Amniotic stem cell (primary cell): ENCODE data around the gene SDHAF2.
"Not testable (repeated sequence)": the region's sequence is repeated elsewhere in the genome, so short reads cannot be mapped to it uniquely, and the experiment has no call there.

Experiments
- DNase-seq: peaks from one replicate; lab custom pipeline; 2025; lab: John Stamatoyannopoulos, UW

Gene SDHAF2

GRCh38 chr11:61429691-61430582, at the start of gene SDHAF2, which contains the start of gene CPSF7:
Gene SDHAF2 (plus strand): TSS chr11:61430124. CDS start chr11:61430147, 23 bp downstream.
Gene CPSF7 (minus strand): TSS chr11:61429975. CDS start chr11:61429235, 740 bp downstream.
- DNase-seq: peak; percentile 88

DNA sequence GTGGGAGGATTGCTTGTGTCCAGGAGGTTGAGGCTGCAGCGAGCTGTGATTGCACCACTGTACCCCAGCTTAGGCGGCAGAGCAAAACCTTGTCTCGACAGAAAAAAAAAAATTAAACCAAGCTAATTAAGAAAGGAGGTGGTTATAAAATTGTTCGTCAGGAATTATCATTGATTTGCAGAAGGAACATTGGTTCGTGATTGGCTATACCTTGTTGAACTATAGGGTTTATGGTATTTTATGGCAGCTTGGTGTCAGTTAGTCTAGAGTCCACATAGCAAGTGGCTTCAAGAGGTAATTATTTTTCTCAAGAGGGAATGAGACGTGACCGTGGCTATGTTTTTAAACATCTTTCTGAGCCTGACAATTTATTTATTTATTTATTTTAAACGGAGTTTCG, 49.0 kb upstream of the SDHAF2 start:
- no peak for DNase-seq

- DNase-seq: not testable (repeated sequence)
Observed at GRCh38 chr11:61383859-61384258, 46.1 kb upstream of the SDHAF2 start.

DNA sequence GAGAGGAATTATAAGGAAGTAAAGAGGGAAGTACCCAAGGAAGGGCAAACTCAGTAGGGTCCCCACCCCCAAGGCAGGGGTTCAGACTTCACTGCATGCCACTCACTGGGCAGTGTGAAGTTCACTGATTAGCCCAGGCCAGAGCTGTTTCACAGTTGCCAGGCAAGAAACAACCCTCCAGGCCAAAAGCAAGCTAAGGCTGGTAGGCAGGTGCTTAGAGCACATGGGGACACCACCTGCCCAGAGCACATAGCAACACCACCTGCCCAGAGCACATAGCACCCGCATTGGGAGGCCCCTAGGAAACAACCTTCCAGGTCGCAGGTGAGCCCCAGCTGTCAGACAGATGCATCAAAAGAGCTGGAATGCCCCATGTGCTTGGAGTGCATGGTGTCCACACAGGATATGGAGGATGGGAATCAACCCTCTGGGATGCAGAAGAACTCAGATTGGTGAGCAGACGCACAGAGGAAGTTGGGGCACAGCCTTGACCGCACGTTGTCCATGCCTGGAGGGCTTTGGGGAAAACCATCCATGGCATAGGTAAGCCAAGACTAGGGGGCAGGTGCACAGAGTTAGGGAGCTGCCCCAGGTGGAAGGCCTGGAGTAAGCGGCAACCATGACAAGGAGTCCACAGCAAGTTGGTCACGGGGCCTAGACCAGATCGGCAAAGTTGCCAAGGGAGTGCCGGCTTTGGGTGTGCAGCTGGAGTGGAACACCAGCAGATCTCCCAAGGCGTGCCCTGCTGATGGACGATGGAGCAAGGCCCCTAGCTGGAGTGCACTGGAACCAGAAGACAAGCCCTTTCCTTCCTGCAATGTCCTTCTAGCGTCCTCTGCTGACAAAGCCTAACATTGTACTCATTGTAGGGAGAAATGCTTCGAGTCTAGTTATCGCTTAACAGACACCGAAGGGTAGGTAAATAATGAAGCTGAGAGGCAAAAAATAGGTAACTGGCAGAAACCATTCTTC, 45.4 kb upstream of the SDHAF2 start:
- no peak for DNase-seq

DNA sequence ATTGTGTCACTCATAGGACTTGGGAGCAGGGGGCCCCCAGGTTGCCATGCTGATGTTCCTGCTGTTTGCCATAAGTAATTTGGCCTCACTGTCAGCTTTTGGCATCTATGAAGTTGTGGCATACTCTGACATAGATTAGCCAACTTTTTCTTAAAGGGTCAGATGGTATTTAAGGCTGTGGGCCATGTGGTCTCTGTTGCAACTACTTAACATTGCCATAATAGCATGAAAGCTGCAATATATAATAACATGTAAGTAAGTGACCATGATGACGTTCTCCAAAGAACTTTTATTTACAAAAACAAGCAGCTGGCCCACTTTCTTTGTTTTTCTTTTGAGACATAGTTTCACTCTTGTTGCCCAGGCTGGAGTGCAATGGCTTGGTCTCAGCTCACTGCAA, 39.8 kb upstream of the SDHAF2 start:
- DNase-seq: no peak

GRCh38 chr11:61392981-61393595, 36.8 kb upstream of the SDHAF2 start:
- DNase-seq: no peak

DNA sequence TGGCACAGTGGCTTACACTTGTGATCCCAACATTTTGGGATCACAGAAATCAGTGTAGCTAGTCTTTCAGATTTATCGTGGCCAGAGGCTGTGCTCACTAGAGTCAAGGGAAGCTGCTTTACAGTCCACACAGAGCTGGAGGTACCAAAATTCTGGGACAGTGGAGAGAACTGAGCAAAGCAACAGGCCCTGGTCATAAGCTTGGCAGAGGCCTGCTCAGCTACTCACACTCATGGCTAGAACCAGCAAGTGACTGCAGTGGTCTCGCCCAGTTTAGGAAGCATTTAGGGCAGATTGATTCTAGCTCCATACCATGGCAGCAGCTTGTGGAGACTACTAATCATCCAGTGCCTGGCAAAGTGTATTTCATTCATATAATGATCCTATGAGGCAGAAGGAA, 28.8 kb upstream of the SDHAF2 start:
- DNase-seq: no peak

- DNase-seq: no peak
Observed at GRCh38 chr11:61401573-61401972, 28.4 kb upstream of the SDHAF2 start.

- no peak for DNase-seq
Observed at GRCh38 chr11:61403658-61404057, 26.3 kb upstream of the SDHAF2 start.

GRCh38 chr11:61404103-61404502, 25.8 kb upstream of the SDHAF2 start:
- no peak for DNase-seq

GRCh38 chr11:61404641-61405040, 25.3 kb upstream of the SDHAF2 start:
- no peak for DNase-seq

DNA sequence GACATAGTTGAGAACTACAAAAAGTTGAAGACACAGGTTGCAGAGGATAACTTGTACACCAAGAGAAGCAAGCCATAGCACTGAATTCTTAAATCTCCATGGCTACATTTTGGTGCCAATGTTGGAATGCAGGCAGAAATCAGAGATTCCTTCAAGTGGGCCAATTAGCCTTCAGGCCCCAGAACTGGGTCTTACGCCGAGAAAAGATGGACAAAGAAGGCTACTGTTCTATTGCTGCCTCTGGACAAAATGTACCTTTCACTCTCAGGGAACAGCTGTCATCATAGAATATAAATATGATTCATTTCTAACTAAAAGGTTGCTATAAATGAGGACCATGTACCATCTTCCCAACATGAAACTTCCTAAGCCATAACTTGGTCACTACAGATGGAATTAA, 23.9 kb upstream of the SDHAF2 start:
- DNase-seq: no peak

DNA sequence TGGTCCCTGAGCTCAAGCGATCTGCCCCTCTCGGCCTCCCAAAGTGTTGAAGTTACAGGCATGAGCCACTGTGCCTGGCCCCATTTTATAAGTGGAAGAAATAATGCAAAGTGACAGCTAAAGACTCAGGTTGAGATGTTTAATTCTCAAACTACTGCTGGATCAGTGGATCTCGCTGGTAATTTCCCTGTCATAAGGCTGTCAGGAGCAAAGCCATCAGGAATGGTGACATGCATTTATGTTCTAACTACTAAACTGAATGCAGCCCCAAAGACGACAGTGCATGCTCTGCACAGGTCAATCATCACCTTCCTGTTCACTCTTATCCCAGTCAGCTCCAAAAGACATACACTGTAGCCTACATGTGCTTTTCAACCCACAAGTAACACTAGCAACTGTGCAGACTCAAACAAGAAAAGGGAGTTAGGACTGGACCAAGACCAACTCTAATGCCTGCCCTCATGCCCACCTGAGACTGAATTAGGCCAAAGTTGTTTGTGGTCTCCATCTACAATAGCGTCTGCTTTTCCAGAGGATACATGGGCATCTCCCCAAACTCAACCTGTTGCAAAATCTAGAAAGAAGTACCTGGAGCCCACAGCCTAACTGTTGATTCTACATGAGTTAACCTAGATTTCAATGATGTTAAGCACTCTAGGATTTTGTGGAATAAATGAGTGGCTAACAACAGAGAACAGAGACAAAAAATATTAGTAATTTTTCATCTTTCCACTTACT, 22.8 kb upstream of the SDHAF2 start:
- DNase-seq: no peak

GRCh38 chr11:61411589-61411988, 18.3 kb upstream of the SDHAF2 start:
- DNase-seq: no peak

DNA sequence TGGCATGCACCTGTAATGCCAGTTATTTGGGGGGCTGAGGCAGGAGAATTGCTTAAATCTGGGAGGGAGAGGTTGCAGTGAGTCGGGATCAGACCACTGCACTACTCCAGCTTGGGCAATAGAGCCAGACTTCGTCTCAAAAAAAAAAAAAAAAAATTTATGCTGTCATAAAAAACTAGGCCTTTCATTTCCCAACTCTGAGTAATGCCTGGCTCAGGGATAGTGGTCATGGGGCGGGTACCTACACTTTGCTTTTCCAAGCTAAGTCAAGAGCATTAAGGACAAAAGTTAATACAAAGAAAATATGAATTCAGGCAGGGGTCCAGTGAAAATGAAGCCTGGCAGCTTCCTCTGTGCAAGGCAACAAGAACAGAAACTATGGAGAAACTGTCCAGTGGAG, 16.4 kb upstream of the SDHAF2 start:
- DNase-seq: no peak

- no peak for DNase-seq
Observed at GRCh38 chr11:61414547-61414946, 15.4 kb upstream of the SDHAF2 start.

GRCh38 chr11:61415381-61415780, 14.5 kb upstream of the SDHAF2 start:
- no peak for DNase-seq

GRCh38 chr11:61416941-61417340, 13.0 kb upstream of the SDHAF2 start:
- DNase-seq: no peak

DNA sequence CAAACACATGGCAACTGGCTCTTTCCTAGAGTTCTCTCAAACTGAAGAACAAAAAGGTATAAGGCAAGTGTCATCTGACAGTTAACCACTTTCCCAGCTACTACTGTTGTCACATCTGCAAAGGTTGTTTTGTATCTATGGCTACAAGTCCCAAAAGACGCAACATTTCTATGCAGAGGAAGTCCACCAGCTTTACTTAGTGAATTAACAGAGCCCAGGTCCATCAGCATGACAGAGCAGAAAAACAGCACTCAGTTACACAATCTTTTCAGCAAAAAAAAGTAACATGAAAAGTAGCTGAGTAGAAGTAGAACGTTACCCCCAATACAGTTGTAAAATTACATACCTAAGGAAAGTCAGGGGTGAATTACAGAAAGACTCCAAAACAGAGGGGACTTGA, 12.3 kb upstream of the SDHAF2 start:
- no peak for DNase-seq

- no peak for DNase-seq
Observed at GRCh38 chr11:61418136-61418535, 11.8 kb upstream of the SDHAF2 start.

- DNase-seq: no peak
Observed at GRCh38 chr11:61422226-61422625, 7.7 kb upstream of the SDHAF2 start.
